B cell (primary cell): Measurements from ENCODE around the gene PDGFC.

Source experiments
- CTCF ChIP-seq: fragments of 200-600 bp; IDR thresholded peaks from one replicate; pipeline ENCODE4 v1.8.0; 2022; ENCODE audit warnings: antibody characterized with exemption, mild to moderate bottlenecking
- EZH2 ChIP-seq: IDR thresholded peaks from 2 replicates; pipeline ENCODE4 v1.6.1; 2012; ENCODE audit warnings: borderline replicate concordance, low read depth, mild to moderate bottlenecking, moderate library complexity, low read length; ENCODE audit not compliant: insufficient read depth, poor library complexity, severe bottlenecking

GRCh38 chr4:156779774-156780173, 191.8 kb downstream of the PDGFC start:
- TF ChIP-seq CTCF (no peak), EZH2 (no peak)
